Tibial nerve (tissue), 4 donors: Measurements from ENCODE around the gene NLGN2. TPM values are rescaled to one million over a fixed set of nuclear protein-coding genes. Genes with fewer than 3 reads are reported as not detected.

ENCODE experiments used
- DNase-seq, 2 donors: peaks; one replicate each; pipeline ENCODE4 v3.0.0-alpha.2; 2019; ENCODE audit warnings: low spot score in 2 of 2
- H3K27ac ChIP-seq, 4 donors: fragments of 200-600 bp; sonication (generic) in 3 of 4; one replicate each; pipeline ENCODE4 v1.5.1; 2017 to 2019; ENCODE audit warnings: mild to moderate bottlenecking in 1 of 4
- H3K27me3 ChIP-seq, 2 donors: fragments of 200-600 bp; sonication (generic) in 1 of 2; one replicate each; pipeline versions ENCODE4 v1.5.1 to v1.6.0; 2017 to 2019
- H3K36me3 ChIP-seq, 3 donors: fragments of 200-600 bp; sonication (generic); one replicate each; pipeline ENCODE4 v1.5.1; 2018 to 2019
- H3K4me1 ChIP-seq, 4 donors: fragments of 200-600 bp; sonication (generic) in 3 of 4; one replicate each; pipeline ENCODE4 v1.5.1; 2017 to 2019
- H3K4me3 ChIP-seq, 4 donors: fragments of 200-600 bp; sonication (generic) in 3 of 4; one replicate each; pipeline ENCODE4 v1.5.1; 2017 to 2019; ENCODE audit warnings: mild to moderate bottlenecking in 1 of 4, moderate library complexity in 1 of 4
- H3K9me3 ChIP-seq, 4 donors: fragments of 200-600 bp; sonication (generic) in 3 of 4; one replicate each; pipeline ENCODE4 v1.5.1; 2017 to 2019
- CTCF ChIP-seq, 5 experiments: fragments of 200-600 bp in 3 of 5; fragments of 450-650 bp in 2 of 5; sonication (generic) in 3 of 5; IDR thresholded peaks; one replicate each; pipeline ENCODE4 v1.5.1; 2016 to 2019; ENCODE audit warnings: antibody characterized with exemption in 5 of 5, mild to moderate bottlenecking in 3 of 5, moderate library complexity in 2 of 5
- EP300 ChIP-seq, 2 donors: sonication (generic); formaldehyde crosslinking; IDR thresholded peaks; one replicate each; pipeline ENCODE4 v1.6.1; 2017; ENCODE audit warnings: antibody characterized with exemption in 2 of 2, mild to moderate bottlenecking in 1 of 2
- POLR2A ChIP-seq, 2 donors: fragments of 450-650 bp; IDR thresholded peaks; one replicate each; pipeline ENCODE4 v1.6.1; 2017; ENCODE audit warnings: antibody characterized with exemption in 2 of 2, mild to moderate bottlenecking in 2 of 2, moderate library complexity in 2 of 2
- WGBS, 2 donors: methylation state at CpG; one replicate each; pipeline ENCODE4 v1.1.5; 2018; 5-methylcytosine and 5-hydroxymethylcytosine counted together
- total RNA-seq, 4 donors: library from RNA; depleted of rRNA; stranded (reverse); fragments of >200 nt; gene quantifications; one replicate each; pipeline ENCODE4 v1.1.0, GENCODE V29; 2016

NLGN2 gene
- total RNA-seq, 4 donors from 2014 or later: 14.4 to 32.4 (median 23.9) TPM

GRCh38 chr17:7391307-7391706 is 16.3 kb upstream of the NLGN2 start:
- Histone ChIP-seq H3K27me3 (no peaks in the 10 kb centered on the region), H3K4me1 (peaks cover 0 to 27% (median 15%) of the 10 kb centered on the region in 4 donors), H3K36me3 (peaks cover 0 to 67% (median 0%) of the 10 kb centered on the region in 3 donors), H3K9me3 (no peaks in the 10 kb centered on the region), H3K27ac (peak overlapping the region in 1 of 4 donors; percentile 28), H3K4me3 (no peak overlapping the region)
- DNase-seq: no peak
- 47 to 78% methylated on average over 2 of the region's 2 CpGs for WGBS, 2 donors
- TF ChIP-seq EP300 (IDR thresholded peaks at IDR 0.05): no peak

GRCh38 chr17:7392696-7393612 is 14.7 kb upstream of the NLGN2 start:
- DNase-seq: no peak

GRCh38 chr17:7393613-7394451 is 13.8 kb upstream of the NLGN2 start:
- no peaks in the 10 kb centered on the region for H3K27me3 ChIP-seq
- H3K9me3 ChIP-seq: no peaks in the 10 kb centered on the region
- H3K4me3 ChIP-seq: peak overlapping the region; percentile 77 to 95 (median 88)
- DNase-seq: no peak
- peak overlapping the region; percentile 86 to 96 (median 91) for H3K27ac ChIP-seq
- H3K4me1 ChIP-seq: peaks cover 0 to 27% (median 15%) of the 10 kb centered on the region in 4 donors
- H3K36me3 ChIP-seq: peaks cover 0 to 42% (median 0%) of the 10 kb centered on the region in 3 donors
- WGBS, 2 donors: 4 to 6% methylated on average over 40 to 47 of the region's 48 CpGs
- TF ChIP-seq CTCF (IDR thresholded peaks at IDR 0.05): no peak
- TF ChIP-seq EP300 (IDR thresholded peaks at IDR 0.05): no peak
- no peak for TF ChIP-seq POLR2A (IDR thresholded peaks at IDR 0.05)

More at GRCh38 chr17:7392696-7393612, 14.7 kb upstream of the NLGN2 start:
- Histone ChIP-seq H3K27ac (peak overlapping the region in 3 of 4 donors; percentile 90 to 96 (median 92)), H3K4me3 (peak overlapping the region; percentile 77 to 95 (median 88)), H3K4me1 (peaks cover 0 to 27% (median 15%) of the 10 kb centered on the region in 4 donors), H3K27me3 (no peaks in the 10 kb centered on the region), H3K36me3 (peaks cover 0 to 51% (median 0%) of the 10 kb centered on the region in 3 donors), H3K9me3 (no peaks in the 10 kb centered on the region)
- 68% methylated on average over 39 to 42 of the region's 42 CpGs for WGBS, 2 donors
- no peak for TF ChIP-seq EP300 (IDR thresholded peaks at IDR 0.05)
- no peak for TF ChIP-seq CTCF (IDR thresholded peaks at IDR 0.05)

- no peaks in the 10 kb centered on the region for H3K27me3 ChIP-seq
- peak; percentile 74 to 76 for DNase-seq
- WGBS, 2 donors: 0% methylated on average over 12 to 23 of the region's 71 CpGs
- H3K4me3 ChIP-seq: peak within 1 kb of the TSS; percentile 77 to 95 (median 88)
- no peaks in the 10 kb centered on the region for H3K9me3 ChIP-seq
- peaks cover 0 to 27% (median 15%) of the 10 kb centered on the region in 4 donors for H3K4me1 ChIP-seq
- peaks cover 0 to 34% (median 0%) of the 10 kb centered on the region in 3 donors for H3K36me3 ChIP-seq
- TF ChIP-seq CTCF (IDR thresholded peaks at IDR 0.05): peak in 4 of 5 experiments; percentile 28 to 72 (median 52)
- peak in 1 of 2 donors; percentile 93 for TF ChIP-seq EP300 (IDR thresholded peaks at IDR 0.05)
- peak; percentile 83 to 90 for TF ChIP-seq POLR2A (IDR thresholded peaks at IDR 0.05)
- peak within 1 kb of the TSS; percentile 86 to 96 (median 91) for H3K27ac ChIP-seq
Measured at GRCh38 chr17:7394452-7395191, 13.0 kb upstream of the NLGN2 start, which contains the start of gene PLSCR3. Gene PLSCR3, minus strand, starts transcription at chr17:7394525. Its CDS starts 415 bp downstream, at chr17:7394110.

GRCh38 chr17:7396147-7396546 is 11.5 kb upstream of the NLGN2 start:
- Histone ChIP-seq H3K4me1 (peaks cover 0 to 32% (median 15%) of the 10 kb centered on the region in 4 donors), H3K27ac (no peak overlapping the region), H3K27me3 (no peaks in the 10 kb centered on the region), H3K4me3 (no peak overlapping the region), H3K36me3 (peaks cover 0 to 19% (median 0%) of the 10 kb centered on the region in 3 donors), H3K9me3 (no peaks in the 10 kb centered on the region)
- no peak for TF ChIP-seq CTCF (IDR thresholded peaks at IDR 0.05)
- no peak for TF ChIP-seq EP300 (IDR thresholded peaks at IDR 0.05)
- TF ChIP-seq POLR2A (IDR thresholded peaks at IDR 0.05): no peak
- no peak for DNase-seq
- 87 to 89% methylated on average over 4 of the region's 4 CpGs for WGBS, 2 donors
